HG02885 (cell line): ENCODE data around the gene JAZF1.

Experiments used
- ATAC-seq: cut with Tn5 transposase; IDR thresholded peaks from one replicate; pipeline ENCODE4 v1.9.1; 2021; ENCODE audit warnings: mild to moderate bottlenecking; ENCODE audit not compliant: unreplicated experiment, poor library complexity

The JAZF1 gene

DNA sequence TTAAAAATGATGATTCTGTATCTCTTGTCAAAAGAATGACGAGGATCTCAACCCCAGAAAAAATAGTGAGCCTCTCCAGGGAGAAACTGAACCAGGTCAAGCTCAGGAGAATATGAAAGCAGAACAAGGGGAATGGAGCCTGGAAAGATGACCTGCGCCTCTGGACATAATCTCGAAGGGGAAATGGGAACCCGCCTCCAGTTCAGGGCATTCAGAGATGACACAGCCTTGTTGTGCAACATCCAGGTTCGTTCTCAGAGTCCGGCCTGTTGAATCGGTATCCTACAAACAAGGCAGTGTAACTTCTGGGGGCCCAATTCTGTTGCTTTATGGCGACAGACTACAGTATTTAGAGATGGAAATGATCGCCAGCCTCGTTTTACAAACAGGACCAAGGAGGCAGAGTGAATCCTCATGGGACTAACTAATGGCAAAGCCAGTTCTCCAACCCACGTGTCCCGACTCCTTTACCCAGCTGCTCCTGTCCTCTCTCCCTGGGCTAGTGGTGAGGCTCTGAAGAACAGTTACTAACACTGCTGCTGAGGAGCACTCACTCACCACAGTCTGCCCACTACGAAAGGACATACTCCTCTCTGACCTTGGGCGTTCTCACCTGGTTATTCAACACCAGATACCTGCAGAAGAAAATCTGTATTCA is 67.6 kb downstream of the JAZF1 start:
- ATAC-seq: no peak

DNA sequence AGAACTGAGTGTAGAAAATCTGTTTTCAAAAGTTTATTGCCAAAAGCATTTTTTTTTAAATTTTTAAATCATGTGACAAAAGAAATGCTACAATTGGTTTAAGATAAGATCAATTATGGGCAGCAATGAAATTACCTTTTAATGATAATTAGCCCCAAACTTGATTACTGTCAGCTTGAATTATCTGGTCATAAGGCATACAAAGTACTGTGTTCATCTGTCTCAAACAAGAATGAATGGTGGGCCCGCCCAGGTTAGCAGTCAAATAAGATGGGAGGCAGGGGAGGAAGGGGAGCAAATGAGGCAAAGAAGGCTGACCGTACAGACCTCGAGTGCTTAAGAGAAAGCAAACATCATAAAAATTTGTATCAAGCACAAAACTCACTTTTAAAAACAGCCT is 68.1 kb downstream of the JAZF1 start:
- no peak for ATAC-seq

DNA sequence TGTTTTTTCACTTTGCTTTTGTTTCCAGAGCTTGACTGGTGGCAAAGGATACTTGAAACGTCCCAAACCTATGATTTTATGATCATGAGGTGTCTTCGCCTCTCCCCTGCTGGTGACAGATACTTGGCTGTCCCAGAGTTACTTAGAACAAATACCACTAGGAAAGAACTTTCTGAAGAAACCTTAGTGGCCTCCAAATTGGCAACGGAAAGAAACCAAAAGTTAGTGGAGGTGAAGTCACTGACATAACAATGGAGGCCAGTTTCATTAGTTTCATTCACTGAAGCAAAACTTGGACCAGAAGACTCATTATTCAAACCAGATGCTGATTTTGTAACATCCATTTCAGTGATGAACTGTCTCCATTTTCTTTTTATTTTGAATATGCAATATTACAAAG is 68.6 kb downstream of the JAZF1 start:
- no peak for ATAC-seq

DNA sequence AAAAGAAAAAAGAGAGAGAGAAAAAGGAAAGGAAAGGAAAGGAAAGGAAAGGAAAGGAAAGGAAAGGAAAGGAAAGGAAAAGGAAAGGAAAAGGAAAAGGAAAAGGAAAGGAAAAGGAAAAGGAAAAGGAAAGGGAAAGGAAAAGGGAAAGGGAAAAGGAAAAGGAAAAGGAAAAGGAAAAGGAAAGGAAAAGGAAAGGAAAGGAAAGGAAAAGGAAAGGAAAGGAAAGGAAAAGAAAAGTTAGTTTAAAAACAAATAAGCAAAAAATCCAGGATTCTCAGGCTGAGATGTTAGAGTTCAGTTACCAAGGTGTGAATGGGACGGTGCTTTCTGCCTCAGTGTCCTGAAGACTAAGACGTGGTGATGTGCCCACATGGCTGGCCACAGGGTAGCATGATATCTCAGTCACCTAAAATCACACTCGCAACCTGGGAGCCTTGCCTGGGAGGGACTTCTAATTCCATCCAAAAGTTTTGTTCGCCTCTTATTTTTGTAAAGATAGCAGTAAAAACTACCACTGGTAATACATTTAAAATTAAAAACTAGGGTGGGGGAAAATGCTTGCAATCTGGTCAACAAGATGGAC is 70.1 kb downstream of the JAZF1 start:
- ATAC-seq: no peak

DNA sequence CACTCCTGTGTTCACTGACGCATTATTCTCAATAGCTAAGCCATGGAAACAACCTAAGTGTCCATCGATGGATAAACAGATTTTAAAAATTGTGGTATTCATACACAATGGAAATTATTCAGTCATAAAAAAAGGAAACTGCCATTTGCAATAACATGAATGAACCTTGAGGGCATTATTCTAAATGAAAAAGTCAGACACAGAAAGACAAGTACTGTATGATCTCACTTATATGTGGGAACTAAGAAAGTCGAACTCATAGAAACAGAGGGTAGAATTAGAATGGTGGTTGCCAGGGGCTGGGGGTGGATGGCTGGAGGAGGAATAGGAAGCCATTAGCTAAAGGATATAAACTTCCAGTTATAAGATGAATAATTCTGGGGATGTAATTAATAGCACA is 71.8 kb downstream of the JAZF1 start:
- no peak for ATAC-seq

DNA sequence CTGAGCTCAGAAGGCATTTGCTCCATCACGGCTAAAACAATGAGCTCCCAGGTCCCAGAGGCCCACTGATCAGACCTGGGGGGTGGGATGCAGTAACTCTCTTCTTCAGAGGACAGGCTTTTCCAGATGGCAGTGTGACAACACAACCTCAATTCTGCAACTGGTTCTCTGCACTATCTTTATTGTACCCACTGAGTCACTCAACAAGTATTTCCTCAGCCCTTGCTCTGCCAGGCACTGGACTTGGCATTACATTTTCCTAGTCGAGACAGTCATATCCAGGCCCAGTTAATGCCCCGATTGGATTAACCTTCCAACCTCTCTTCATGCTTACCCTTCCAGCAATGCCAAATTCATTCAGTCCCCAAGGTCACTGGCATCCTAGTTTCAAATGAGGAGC is 72.6 kb downstream of the JAZF1 start:
- ATAC-seq: no peak

DNA sequence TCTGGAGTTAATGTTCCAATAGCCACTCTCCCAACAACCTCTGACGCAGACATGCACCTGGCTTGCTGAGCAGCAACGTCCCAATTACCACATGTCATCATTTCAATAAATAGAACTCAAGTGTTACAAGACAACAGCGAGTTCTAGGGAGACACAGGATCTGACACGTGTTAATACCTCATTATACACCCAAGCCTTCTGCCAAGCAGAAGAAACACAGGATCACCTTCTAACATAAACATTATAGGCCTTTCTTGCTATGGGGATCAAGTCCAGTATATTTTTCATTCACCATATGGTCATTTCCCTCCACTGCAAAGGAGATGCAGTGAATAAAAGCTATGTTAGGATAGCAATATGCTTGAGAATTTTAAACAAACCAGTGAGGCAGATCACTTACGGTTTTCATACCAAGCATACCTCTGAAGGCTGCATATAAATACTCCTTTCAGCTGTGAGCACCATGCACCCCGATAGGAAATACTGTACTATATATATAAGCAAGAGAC is 74.2 kb downstream of the JAZF1 start:
- ATAC-seq: no peak

DNA sequence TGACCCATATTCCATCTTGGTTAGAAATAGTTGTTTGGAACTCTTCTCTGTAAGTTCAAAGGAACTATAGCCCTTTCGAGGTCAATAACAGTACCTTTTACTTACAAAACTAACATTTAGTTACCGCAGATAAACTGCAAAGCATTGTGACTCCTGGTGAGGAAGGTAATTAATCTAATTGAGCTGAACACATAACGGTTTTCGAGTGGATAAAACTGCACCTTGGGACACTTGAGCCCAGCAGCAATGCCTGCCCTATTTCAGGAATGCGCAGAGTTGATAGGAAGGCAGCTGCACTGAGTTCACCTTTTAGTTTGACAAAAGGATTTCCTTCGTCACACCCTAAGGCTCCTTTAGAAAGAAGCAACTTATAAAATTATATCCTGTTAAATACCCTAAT is 75.4 kb downstream of the JAZF1 start:
- ATAC-seq: no peak

DNA sequence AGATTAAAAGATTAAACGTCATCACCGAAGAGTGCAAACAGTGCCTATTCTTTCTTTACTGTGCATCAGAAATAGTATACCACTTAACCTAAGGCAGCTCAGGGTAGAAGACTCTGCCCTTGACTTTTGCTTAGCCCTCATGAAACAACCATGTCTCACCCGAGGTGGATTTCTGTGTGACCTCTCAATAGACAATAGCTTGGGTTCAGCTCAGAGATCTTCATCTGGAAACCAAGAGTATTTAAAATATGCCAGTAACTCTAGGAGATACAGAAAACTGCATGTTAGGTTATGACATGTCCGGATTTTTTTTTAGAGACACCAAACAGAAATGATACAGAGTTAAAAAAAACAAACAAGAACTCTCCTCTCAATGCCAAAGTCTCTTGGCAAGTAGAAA is 75.8 kb downstream of the JAZF1 start:
- ATAC-seq: no peak

DNA sequence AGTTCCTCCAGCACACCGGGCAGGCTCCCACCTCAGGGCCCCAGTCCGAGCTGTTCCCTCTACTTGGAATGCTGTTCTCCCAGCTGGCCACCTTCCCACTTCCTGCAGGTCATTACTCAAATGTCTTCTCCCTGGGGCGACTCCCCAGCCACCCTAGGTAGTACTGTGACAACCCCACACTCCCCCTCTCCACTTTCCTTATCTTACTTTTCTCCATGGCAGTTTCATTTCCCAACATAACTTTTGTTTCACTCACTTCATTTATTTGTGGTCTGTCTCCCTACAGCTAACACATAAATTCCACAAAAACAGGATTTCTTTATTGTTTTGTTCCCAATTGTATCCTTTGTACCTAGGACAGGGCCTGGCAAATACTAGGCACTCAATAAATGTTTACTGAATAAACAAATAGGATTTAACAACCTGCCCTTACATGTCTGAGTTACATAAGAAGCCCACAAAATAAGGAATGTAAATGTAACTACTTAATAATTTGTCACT is 76.5 kb downstream of the JAZF1 start:
- ATAC-seq: no peak

DNA sequence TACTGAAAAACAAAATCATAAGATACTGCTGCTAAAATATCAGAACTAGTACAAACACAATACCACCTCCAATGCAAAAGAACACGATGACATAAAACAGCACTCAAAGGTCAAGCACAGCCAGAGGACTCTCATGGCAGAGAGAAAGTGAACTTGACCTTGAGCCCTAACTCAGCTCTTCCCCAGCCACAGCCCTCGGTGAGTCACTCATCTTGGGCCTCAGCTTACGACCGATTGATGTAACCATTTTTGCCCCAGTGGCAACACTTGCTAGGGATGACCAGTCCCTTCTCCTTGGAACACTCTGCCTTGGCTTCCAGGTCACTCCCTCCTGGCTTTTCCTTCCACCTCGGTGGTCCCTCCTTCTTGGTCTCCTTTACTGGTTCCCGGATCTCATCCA is 77.8 kb downstream of the JAZF1 start:
- no peak for ATAC-seq

DNA sequence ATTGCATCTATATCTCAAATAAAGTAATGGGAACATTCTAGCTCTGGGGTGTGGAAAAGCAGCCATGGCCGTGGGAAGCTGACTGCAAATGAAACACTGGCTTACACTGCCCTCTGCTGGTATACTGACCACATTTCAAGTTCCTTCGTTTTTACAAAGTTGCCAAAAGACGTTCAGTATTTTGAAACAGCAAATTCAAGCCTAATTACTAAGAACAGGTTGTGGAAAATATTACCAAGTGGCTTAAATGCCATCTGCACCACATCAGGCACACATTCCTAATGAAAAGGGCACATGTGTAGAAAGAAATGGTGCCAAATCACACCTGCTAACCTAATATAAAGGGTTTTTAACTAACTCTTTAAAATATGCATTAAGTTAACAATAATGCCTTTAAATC is 83.9 kb downstream of the JAZF1 start:
- no peak for ATAC-seq

DNA sequence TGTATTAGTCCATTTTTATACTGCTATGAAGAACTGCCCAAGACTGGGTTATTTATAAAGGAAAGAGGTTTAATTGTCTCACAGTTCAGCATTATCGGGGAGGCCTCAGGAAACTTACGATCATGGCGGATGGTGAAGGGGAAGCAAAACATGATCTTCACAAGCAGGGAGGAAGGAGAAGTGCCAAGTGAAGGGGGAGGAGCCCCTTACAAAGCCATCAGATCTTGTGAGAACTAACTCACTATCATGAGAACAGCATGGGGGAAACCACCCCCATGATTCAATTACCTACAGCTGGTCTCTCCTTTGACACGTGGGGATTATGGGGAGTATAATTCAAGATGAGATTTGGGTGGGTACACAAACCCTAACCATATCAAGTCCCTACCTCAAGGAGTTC is 85.4 kb downstream of the JAZF1 start:
- no peak for ATAC-seq

DNA sequence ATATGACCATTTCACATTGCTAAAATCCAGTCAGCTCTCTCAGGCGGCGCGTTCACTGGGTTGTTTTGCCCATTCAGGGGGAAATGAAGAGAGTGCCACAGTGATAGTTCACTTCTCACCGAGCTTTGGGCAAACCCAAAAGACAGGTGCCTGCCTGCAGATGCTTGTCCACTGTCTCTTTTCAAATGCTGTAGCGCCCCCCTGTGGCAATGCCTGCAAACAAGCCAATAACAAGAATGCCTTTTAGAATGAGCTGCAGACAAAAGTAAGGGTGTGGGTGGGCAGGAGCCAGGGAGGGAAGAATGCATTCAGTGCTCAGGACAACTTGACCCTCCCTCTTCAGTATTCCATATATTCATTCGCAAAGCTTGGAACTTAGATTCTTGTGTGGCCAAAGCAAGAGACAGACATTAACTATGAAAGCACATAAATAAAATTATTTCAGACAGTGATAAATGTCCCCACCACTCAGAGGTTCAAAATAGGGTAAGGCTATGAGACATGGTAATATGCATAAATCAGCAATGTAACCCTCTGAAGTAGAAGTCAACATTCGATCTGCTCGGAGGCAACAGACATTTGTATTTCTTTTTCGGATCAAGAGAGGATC is 86.9 kb downstream of the JAZF1 start:
- no peak for ATAC-seq

DNA sequence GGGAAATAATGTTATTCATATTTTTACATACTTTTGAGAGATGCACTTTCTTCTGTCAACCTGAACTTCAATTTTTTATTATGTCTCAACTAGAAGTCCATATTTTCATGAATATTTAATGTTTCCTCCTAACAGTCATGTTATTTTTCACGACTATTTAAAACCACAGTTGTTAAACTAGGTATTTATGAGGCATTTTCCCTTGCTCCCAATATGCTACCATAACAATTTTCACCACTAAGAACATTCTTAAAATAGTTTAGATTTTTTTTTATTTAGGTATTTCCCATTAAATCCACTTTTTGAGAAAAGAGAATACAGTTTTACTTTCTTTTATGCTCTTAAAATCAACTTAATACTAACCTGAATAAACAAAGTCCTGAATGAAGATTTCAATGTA is 89.4 kb downstream of the JAZF1 start:
- ATAC-seq: no peak

DNA sequence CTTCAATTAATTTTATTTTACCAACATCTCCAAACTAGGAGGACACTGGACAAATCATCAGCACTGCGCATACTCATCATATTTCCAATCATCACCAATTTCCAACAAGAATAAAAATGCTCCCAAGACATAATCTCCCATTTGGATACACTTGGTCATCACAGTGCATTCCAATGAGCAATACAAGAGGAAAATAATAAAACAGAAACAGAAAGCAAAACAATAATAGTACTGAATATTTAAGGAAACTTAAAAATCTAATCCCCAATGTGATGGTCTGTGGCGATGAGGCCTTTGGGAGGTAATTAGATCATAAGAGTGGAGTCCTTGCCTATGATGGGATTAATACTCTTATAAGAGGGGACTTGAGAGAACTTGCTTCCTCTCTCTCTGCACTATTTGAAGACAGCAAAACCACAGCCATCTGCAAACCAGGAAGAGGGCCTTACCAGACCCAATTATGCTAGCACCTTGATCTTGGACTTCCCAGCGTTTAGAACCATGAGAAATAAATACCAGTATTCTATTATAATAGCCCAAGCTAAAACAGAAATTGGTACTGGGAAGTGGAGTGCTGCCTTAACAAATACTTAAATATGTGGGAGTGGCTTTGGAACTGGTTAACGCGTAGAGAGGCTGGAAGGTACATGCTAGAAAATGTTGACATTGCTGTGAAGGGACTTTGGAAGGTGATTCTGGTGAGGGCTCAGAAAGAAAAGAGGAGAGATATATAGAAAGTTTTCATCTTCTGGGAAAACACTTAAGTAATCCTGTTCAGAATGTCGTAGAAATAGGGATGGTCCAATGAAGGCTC is 91.5 kb downstream of the JAZF1 start:
- no peak for ATAC-seq

DNA sequence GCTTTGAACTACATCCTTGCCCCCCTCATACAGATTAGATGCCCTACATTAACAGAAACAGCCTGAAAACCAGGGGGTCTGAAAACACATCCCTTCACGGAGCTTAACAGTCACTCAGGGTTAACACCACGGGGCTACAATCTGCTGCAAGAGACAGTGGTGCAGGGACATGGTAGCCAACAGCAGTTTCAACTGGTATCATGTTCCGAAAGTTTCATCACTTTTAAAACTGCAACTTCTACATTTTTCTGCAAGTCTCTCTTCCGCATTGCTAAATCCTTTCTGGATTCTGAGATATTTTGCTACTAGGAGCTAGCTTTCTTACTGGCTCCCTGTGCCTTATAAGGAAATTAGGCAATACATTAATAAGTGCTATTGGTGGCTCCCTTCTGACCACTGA is 92.6 kb downstream of the JAZF1 start:
- no peak for ATAC-seq

DNA sequence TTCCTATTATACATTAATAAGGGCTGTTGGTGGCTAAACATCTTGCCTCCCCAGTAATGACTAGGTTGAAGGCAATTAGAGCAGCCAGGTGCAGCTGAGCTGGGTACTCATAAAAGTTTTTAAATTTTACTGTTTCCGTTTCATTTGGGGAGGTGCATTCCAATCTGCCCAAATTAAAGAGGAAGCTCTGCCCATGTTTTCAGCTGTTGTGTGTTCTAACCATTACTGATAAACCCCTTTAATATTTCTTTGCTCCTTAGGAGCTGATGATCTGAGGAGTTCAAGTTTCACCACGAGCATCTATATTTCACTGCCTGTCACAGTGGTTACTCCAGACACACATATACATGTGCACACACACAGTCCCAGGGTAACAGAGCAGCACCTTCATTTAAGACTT is 94.4 kb downstream of the JAZF1 start:
- ATAC-seq: no peak

DNA sequence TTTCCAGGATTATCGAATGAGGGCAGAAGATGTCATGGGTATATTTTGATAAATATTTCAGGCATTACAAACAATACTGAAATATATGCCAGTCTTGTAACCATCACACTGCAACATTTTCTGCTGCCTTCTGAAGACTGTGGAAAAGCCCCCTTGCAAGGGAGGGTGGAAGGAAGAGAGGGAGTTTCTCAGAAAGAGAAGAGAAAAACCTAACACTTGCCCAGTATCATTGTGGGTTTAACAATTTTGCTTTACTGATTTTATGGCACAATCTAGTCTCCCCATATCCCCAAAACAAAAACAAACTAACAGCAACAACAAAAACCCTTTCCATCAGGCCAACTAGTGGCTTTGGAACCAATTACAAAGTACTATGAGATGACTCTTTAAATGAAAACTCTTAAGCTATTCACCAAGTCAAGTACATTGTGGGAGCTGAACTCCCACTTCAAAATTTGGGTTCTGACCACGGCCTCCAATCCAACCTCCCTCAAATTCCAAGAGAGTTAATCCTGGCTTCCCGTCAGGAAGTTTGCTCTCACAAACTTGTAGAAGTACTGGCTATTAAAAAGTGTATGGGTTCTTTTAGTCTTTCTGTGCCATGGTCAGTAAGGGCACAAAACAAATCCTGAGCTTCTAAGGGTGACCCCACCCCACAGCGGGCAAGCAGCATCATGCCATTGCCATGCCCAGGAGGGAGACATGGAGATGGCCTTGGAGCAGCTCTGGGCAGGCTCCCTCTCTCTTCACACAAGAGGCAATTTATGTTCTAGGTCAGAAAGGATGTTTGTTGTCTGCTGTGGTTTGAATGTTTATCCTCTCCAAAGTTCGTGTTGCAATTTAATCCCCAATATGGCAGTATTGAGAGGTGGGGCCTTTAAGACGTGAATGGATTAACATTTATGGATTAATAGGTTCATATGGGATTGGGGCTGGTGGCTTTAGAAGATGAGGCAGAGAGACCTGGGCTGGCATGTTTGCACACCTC is 96.3 kb downstream of the JAZF1 start:
- ATAC-seq: no peak
